ENCODE data around the gene TRMT1. TPM values are rescaled to one million over a fixed set of nuclear protein-coding genes. Genes with fewer than 3 reads are reported as not detected.

The TRMT1 gene
- total and polyA plus RNA-seq, 8 donors = 24.2 to 46.2 (median 33.9) TPM

DNA sequence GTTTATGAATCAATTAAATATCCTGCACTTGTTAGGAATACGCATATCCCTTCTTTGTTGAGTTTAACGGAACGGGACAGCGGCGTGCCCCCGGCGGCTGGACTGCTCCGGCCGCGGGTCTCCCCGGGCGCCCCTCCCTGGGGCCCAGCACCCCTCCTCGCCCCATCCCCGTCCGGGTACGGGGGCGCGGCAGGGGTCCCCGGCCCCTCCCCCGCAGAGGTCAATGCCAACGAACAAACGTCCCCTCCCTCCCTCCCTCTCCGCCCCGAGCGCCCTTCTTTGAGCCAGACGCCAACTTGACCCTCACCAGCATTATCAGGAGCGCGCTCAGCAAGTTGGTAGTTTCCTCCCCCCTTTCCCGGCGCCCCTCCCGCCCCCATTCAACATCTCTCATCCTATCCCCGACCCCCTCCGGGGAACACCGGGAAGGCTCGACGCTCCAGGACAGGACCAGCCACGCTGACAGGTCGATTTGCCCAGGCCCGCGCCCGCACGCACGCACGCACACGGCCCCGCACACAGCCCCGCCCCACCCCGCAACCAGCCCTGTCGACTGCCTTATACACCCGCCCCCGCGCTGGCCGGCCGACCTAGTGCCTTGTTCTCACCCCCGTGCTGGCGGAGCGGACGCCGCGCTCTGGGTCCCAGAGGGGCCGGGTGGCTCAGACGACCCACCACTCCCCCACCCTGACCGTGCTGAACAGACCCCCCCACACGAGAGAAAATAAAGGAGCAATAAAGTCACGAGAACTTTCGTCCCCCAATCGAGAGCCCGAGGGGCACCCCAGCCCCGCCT is 18.9 kb downstream of the TRMT1 start:
- H3K4me3 ChIP-seq = peak overlapping the region; percentile 2 to 50
- peaks cover 0 to 12% of the 10 kb centered on the region in 2 donors for H3K27me3 ChIP-seq
- H3K4me1 ChIP-seq = peaks cover 19 to 82% of the 10 kb centered on the region in 2 donors
- TF ChIP-seq, protein P1, sequence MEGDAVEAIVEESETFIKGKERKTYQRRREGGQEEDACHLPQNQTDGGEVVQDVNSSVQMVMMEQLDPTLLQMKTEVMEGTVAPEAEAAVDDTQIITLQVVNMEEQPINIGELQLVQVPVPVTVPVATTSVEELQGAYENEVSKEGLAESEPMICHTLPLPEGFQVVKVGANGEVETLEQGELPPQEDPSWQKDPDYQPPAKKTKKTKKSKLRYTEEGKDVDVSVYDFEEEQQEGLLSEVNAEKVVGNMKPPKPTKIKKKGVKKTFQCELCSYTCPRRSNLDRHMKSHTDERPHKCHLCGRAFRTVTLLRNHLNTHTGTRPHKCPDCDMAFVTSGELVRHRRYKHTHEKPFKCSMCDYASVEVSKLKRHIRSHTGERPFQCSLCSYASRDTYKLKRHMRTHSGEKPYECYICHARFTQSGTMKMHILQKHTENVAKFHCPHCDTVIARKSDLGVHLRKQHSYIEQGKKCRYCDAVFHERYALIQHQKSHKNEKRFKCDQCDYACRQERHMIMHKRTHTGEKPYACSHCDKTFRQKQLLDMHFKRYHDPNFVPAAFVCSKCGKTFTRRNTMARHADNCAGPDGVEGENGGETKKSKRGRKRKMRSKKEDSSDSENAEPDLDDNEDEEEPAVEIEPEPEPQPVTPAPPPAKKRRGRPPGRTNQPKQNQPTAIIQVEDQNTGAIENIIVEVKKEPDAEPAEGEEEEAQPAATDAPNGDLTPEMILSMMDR (IDR thresholded peaks at IDR 0.05) = no peak
- DNase-seq (peak in 1 of 4 donors; percentile 91), ATAC-seq (peak; percentile 3)
- no peaks in the 10 kb centered on the region for H3K9me3 ChIP-seq
- intact Hi-C loops (cut with DNase I) = loop anchor here in 1 of 2 donors (10.0 kb wide), 1 partner anchor 113 kb away; no protein-coding TSS in a partner anchor
- H3K27ac ChIP-seq = peak overlapping the region; percentile 90 to 98
- peaks cover 0 to 23% of the 10 kb centered on the region in 2 donors for H3K36me3 ChIP-seq

DNA sequence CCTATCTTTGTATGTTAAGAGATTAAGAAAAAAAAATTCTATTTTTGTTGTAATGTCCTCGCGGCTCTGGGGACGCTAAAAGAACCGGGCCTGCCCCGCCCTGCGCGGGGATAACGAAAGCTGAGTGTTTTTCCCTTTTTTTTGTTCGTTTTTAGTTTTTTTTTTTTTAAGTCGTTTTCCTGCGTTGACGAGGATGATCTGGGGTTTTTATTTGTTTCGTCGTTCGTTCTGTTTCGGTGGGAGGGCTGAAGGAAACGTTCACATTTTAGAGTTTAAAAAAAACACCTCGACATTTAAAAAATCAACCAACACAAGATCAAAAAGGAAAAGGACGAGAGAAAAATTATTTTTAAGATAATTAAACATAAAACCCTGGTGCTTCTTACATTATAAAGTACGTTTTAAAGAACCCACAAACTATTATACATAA is 19.5 kb downstream of the TRMT1 start:
- intact Hi-C loops (cut with DNase I) = loop anchor here in 1 of 2 donors (10.0 kb wide), 1 partner anchor 112 kb away; no protein-coding TSS in a partner anchor
- DNase-seq (no peak), ATAC-seq (no peak)
- peaks cover 0 to 23% of the 10 kb centered on the region in 2 donors for H3K36me3 ChIP-seq
- TF ChIP-seq, protein P1 (IDR thresholded peaks at IDR 0.05) = no peak
- H3K9me3 ChIP-seq = no peaks in the 10 kb centered on the region
- H3K4me3 ChIP-seq = peak overlapping the region in 1 of 2 donors; percentile 50
- peak overlapping the region; percentile 90 to 98 for H3K27ac ChIP-seq
- H3K4me1 ChIP-seq = peaks cover 21 to 81% of the 10 kb centered on the region in 2 donors
- peaks cover 0 to 12% of the 10 kb centered on the region in 2 donors for H3K27me3 ChIP-seq

DNA sequence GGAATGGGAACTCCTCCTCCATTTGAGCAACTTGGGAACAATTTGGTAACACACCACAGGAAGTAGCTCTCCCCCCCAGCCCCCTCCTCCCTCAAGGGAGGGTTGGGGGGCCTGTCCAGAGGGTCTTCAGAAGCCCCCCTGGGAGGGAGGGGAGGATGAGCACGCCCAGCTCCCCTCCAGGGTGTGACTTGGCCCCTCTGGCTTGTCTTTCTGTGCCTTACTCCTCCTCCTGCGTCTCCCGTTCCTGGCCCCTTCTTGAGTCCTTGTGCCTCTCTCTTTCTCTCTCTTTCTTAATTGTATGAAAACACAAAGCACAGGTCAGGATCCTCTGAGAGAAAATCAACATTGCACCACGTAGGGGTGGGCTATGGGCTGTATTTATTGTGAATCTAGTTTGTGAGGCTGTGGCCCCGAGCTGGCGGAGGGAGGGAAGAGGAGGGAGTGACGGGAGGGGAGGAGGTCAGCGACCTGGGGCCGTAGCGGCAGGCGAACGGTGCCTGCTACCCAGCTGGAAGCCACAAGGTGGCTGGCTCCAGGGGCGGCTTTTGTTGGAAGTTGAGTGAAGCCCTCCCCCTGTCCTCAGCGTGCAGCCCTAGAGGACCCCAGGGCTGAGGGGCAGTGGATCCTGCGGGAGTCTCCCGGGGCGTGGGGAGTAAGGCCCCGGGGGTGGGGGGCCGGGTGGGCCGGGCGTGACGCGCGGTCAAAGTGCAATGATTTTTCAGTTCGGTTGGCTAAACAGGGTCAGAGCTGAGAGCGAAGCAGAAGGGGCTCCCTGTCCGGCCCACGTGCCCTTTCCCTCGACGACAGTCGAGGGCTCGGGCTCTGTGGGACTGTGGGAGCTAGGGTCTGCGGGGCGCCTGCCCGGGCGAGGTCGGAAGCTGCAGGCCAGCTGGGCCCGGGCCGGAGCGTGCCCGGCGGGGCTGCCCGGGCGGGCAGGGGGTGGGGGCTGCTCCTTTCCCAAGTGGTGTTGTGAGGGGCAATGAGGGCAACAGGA is 20.3 kb downstream of the TRMT1 start:
- no peaks in the 10 kb centered on the region for H3K9me3 ChIP-seq
- H3K36me3 ChIP-seq = peaks cover 0 to 23% of the 10 kb centered on the region in 2 donors
- TF ChIP-seq, protein P1 (IDR thresholded peaks at IDR 0.05) = peak in 1 of 2 donors; percentile 19
- peak overlapping the region; percentile 44 to 98 for H3K27ac ChIP-seq
- ATAC-seq = no peak
- peak overlapping the region in 1 of 2 donors; percentile 50 for H3K4me3 ChIP-seq
- H3K4me1 ChIP-seq = peaks cover 29 to 75% of the 10 kb centered on the region in 2 donors
- H3K27me3 ChIP-seq = peaks cover 0 to 12% of the 10 kb centered on the region in 2 donors
- DNase-seq = peak in 1 of 4 donors; percentile 88
- intact Hi-C loops (cut with DNase I) = loop anchor here in 1 of 2 donors (10.0 kb wide), 1 partner anchor 111 kb away; no protein-coding TSS in a partner anchor

DNA sequence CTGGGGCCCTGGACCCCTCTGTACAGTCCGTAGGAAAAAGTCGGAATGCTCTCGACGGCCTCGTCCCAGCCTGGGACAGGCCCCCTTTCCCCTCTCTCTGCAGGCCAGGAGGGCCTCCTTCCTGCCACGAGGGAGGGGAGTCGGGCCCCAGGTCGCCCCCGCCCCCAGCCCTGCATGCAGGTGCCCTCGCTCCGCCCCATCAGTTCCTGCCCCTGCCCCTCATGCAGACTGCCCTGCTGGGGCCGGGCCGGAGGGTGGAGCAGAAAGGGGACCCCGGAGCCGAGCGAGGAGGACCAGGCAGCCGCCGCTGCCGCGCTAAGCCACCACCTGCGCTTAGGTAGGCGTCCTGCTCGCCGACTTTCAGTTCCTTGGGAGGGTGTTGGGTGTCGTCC is 21.2 kb downstream of the TRMT1 start:
- Histone ChIP-seq H3K4me3 (peak overlapping the region; percentile 1 to 50), H3K36me3 (peaks cover 0 to 23% of the 10 kb centered on the region in 2 donors), H3K27ac (peak overlapping the region; percentile 44 to 98), H3K27me3 (peaks cover 0 to 12% of the 10 kb centered on the region in 2 donors), H3K9me3 (no peaks in the 10 kb centered on the region), H3K4me1 (peaks cover 30 to 71% of the 10 kb centered on the region in 2 donors)
- ATAC-seq (no peak), DNase-seq (peak in 1 of 4 donors; percentile 88)
- TF ChIP-seq, protein P1 (IDR thresholded peaks at IDR 0.05) = no peak
- intact Hi-C loops (cut with DNase I) = loop anchor here in 1 of 2 donors (10.0 kb wide), 1 partner anchor 111 kb away; no protein-coding TSS in a partner anchor

Measured in left lung (tissue), 10 donors.